Measurements from ENCODE around the gene ANAPC7.
"Not testable (repeated sequence)": the region's sequence is repeated elsewhere in the genome, so short reads cannot be mapped to it uniquely, and the experiment has no call there.

Gene ANAPC7

DNA sequence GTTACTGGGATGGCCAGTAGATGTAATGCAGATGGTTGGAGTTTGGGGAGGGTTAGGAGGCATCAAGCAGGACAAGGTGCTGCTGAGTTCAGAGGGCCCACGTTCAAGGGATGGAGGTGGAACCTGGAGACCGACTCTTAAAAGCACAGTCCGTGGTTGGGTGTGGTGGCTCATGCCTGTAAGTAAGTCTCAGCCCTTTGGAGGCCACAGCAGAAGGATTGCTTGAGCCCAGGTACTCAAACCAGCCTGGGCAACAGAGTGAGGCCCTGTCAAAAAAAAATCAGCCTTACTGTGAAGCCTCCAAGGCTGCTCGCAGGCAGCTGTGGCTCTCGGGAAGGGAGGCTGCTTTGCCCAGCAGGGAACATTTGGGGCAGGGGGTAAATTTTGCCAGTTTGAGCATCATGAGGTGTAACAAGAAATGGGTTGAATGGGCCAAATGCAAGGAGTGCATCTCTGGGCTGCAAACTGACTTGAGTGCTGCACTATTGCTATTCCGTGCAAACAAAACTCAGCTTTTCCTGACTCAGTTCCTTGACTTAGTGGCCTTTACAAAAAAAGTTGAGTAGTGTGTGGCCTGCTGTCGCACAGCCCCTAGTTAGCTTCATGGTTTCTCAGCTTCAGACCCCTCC is 55.0 kb downstream of the ANAPC7 start:
- no peak for DNase-seq (ENCODE audit: low read depth in 2 of 2)

DNA sequence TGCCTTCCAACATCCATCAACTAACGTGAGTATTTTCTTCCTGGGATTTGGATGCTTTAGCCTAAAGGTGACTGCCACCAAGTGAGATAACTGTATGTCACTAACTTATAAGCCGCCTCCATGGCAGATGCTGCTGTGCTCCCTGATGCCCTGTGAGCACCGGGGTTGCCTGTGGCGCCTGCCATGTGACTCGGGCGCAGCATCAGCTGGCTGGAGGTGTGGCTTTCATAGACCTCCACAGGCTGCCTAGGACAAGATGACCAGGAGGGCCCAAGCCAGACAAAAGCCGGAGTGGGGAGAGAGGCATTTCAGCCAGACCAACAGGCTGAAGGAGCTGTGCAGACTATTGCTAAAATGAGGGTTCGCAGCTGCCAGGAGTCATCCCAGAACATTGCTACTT is 55.7 kb downstream of the ANAPC7 start:
- DNase-seq (ENCODE audit: low read depth in 2 of 2) = no peak

DNA sequence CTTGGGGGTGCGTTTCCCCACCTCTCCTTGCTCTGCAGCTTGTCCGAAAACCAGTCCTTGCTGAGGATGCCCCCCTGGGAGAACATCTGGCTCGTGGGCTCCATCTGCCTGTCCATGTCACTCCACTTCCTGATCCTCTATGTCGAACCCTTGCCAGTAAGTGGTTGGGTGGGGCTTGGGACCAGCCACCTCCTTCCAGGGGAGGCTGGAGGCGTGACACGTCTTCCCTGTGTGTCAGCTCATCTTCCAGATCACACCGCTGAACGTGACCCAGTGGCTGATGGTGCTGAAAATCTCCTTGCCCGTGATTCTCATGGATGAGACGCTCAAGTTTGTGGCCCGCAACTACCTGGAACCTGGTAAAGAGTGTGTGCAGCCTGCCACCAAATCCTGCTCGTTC is 57.5 kb downstream of the ANAPC7 start:
- DNase-seq (ENCODE audit: low read depth in 2 of 2) = no peak

DNA sequence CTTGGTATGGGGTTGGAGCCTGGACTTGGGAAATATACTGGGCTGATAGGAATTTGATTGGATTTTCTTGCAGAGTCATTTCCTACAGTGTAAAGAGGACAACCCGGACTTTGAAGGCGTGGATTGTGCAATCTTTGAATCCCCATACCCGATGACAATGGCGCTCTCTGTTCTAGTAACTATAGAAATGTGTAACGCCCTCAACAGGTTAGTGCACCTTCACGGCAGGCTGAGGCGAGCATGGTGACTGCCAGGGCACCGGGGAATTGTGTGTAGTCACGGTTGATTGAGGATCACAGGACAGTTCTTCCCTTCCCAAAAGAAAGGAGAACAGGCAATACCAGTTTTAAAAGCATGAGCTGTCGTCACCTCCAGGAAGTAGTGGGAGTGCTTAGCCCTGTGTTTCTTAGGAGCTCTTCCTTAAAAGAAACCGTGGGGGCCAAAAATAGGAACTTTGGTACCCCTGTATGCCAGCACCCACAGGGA is 58.3 kb downstream of the ANAPC7 start:
- DNase-seq (ENCODE audit: low read depth in 2 of 2) = no peak

DNA sequence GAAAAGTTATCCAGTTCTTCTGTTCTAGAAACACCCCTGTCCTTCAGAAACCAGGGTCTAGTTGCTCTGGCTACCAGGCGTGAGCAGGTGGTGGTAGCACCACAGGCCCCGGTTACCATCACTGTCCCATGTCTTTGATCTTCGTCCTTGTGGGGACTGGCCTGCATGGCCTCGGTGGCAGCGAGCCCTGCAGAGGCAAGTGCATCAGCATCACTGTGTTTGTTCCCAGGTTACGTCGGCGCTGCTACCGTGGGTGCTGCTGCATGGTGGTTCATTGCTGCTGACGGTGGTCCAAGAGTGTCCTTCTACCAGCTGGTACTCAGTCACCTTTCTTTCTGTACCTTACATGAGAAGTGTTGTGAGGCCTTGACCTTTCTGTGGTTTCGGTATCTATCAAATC is 58.9 kb downstream of the ANAPC7 start:
- DNase-seq (ENCODE audit: low read depth in 2 of 2) = no peak

DNA sequence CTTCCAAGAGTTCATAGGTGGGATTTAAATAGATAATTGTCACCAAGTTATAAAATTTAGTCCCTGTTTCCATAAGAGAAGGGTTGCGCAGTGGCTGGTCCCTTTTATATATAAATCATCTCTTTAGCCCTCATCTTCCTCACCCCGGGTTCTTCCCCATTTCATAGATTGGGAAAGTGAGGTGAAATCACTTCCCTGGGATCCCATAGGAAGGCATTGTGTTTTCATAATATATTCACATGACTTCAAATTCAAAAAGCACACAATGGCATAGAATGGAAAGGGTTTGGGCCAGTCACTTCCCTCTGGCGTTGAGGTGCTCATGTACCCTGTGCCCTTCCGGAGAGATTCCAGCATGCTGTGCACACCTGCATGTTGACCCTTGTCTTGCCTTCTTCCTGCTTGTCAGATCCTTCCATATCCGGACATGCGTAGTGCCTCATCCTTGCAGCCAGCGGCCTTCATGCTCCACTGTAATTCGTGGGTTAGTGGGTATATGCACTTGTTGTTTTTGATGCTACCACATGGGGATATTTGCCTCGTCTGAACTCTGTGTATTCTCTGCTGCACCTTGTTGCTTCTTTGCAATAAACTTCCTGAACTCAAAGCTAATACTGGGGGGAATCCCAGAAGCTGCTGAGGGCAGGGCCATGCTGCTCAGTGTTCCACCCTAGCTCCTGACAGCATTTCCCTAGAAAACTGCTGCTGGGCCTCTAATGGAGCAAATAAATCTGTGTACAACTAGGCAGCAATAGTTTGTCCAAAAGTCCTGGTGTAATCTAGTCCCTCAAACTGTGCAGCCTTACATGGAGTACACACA is 59.6 kb downstream of the ANAPC7 start:
- DNase-seq (ENCODE audit: low read depth in 2 of 2) = no peak

DNA sequence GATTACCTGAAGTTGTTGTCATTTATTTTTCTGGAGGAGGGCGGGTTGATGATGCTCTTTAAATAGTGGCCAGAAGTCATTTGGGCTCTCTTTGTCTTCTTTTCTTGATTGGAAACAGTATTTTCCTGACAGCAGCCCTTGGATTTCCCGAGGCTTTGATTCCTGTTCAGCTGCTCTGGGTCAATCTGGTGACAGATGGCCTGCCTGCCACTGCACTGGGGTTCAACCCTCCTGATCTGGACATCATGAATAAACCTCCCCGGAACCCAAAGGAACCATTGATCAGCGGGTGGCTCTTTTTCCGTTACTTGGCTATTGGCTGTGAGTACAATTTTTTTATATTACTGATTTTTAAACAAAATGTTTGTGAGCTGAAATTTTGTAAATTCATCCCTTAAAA is 60.4 kb downstream of the ANAPC7 start:
- no peak for DNase-seq (ENCODE audit: low read depth in 2 of 2)

DNA sequence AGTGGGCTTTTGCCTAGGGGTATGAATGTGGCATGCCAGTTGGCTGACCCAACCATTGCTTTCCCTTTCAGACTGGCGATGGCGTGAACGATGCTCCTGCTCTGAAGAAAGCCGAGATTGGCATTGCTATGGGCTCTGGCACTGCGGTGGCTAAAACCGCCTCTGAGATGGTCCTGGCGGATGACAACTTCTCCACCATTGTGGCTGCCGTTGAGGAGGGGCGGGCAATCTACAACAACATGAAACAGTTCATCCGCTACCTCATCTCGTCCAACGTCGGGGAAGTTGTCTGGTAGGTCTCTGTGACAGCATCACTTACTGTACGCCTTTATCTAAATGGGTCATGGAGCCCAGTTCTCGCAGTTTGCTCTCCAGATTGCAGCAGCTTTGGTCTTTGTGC is 61.4 kb downstream of the ANAPC7 start:
- DNase-seq (ENCODE audit: low read depth in 2 of 2) = no peak

DNA sequence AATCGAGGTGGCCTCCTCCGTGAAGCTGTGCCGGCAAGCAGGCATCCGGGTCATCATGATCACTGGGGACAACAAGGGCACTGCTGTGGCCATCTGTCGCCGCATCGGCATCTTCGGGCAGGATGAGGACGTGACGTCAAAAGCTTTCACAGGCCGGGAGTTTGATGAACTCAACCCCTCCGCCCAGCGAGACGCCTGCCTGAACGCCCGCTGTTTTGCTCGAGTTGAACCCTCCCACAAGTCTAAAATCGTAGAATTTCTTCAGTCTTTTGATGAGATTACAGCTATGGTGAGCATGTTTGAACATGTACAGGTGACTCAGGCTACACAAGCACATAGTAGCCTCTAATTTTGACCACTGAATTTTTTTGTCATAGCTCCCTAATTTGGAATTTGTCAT is 62.8 kb downstream of the ANAPC7 start:
- DNase-seq (ENCODE audit: low read depth in 2 of 2) = no peak

- not testable (repeated sequence) for DNase-seq (ENCODE audit: low read depth in 2 of 2)
Measured at GRCh38 chr12:110340261-110340660, 63.2 kb downstream of the ANAPC7 start.

DNA sequence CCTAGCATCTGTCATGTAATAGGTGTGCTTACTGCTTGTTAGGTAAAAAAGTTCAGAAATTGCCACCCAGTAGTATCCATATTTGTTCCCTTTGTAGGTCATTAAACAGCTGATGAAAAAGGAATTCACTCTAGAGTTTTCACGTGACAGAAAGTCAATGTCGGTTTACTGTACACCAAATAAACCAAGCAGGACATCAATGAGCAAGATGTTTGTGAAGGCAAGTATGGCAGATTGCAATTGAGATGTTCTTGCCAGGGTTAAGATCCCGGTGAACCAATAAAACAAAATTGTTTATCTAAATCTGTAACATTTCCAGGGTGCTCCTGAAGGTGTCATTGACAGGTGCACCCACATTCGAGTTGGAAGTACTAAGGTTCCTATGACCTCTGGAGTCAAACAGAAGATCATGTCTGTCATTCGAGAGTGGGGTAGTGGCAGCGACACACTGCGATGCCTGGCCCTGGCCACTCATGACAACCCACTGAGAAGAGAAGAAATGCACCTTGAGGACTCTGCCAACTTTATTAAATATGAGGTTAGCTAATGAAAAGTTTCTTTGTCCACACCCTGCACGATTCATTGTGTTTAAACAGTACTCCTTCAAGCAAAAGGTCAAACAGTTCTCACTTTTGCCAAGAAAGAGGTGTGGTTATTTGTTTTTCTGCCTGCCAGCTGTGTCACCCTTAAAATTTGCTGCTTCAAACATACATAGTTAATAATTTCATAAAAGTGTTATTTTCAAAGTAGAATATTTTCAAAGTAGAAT is 64.1 kb downstream of the ANAPC7 start:
- DNase-seq (ENCODE audit: low read depth in 2 of 2) = no peak

GRCh38 chr12:110338754-110339153 is 64.8 kb downstream of the ANAPC7 start:
- no peak for DNase-seq (ENCODE audit: low read depth in 2 of 2)

DNA sequence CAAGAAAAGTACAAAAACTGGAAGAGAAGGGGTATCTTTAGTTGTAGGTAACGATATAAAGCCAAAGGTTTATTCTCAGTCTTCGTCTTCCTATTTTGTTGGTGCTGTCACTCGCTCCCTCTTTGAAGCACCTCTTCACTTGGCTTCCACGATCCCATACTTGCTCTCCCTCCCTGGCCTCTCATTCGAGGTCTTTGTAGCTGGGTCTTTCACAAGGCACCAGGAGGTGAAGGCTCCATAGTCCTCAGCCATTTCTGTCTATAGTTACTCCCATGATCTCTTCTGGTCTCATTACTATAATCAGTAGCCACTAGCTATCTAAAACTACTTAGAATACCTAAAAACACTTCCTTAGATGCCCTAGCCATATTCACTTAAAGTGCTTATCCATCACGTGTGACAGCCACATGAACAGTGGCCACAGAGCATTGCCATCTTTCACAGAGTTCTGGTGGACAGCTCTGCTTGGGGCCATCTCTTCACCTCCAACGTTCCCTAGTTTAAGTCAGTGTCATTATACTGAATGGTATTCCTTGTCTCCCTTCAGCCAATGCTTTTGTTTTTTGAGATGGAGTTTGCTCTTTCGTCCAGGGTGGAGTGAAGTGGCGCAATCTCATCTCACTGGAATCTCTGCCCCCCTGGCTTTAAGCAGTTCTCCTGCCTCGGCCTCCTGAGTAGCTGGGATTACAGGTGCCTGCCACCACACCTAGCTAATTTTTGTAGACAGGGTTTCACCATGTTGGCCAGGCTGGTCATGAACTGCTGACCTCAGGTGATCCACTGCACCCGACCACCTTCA is 65.4 kb downstream of the ANAPC7 start:
- no peak for DNase-seq (ENCODE audit: low read depth in 2 of 2)

DNA sequence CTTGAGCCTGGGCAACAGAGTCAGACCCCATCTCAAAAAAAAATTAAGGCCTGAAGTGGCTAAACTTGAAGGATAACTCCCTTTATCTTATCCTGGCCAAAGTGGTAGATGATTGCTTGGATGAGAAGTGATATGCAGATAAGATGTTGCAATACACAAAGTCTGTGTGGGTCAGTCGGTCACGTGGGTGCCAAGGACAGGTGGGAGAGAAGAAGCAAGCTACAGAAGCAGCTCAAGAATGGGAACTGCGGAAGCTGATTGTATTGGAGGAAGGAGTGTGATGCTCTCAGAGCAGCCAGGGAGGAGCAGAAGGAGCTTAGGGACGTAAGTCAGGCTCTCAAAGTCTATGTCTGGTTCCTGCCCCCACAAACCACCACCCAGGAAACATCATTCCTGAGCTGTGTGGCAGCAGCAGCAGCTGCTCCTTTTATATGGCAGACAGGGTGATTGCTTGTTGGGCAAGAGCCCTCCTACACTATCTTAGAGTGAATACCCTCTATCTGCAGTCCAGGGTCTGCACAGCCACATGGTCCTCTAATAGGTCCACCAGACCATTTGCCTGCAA is 67.9 kb downstream of the ANAPC7 start:
- no peak for DNase-seq (ENCODE audit: low read depth in 2 of 2)

DNA sequence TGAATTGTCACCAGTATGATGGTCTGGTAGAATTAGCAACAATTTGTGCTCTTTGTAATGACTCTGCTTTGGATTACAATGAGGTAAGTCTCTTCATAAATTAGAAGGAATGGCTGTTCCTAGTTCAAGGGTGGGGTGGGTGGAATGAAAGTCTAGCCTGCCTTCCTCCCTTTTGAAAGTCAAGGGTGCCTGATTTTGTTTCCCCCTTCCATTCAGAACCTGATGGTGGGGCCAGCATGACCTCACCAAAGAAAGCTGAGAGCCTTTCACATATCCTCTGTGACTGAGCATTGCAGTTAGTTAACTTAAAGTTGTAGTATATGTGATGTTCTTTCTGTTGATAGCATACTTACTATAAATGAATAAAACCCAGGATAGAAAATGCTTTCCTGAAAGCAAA is 70.3 kb downstream of the ANAPC7 start:
- DNase-seq (ENCODE audit: low read depth in 2 of 2) = no peak

GRCh38 chr12:110330544-110330943 is 73.0 kb downstream of the ANAPC7 start:
- DNase-seq (ENCODE audit: low read depth in 2 of 2) = peak in 1 of 2 experiments; percentile 9

DNA sequence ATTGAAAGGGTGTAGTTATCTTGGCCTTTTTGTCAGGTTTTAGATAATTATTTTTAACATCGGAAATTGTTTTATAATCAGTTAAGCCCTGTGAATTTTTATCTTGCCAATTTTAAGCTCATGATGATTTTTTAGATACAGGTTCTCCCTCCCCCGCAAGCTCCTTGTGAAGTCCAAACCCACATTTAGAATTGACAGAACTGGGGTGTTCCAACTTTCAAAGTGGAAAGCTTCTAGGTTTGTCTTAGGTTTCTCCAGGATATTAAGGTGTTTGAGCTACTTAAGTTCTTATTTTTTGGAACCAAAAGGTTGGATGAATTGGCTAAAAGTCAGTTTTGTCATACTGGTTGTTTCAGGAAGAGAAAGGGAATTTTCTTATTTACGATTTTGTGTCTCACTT is 73.4 kb downstream of the ANAPC7 start:
- no peak for DNase-seq (ENCODE audit: low read depth in 2 of 2)

DNA sequence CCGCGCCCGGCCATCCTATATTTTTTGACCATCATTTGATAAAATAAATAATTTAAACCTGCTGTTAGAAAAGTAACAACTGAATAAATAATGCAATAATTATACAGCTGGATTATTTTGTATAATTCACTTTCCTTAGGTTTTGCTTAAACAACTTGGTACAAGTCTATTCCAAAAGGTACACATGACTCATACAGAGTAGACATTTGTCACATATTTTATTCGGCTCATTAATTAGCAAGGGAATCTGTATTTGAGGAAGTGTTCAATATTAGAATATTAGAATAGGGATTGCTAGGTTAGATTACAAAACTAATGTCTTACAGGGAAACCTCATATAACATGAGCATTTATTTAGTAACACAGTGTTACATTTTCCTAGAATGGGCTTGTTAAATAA is 73.8 kb downstream of the ANAPC7 start:
- DNase-seq (ENCODE audit: low read depth in 2 of 2) = no peak
